GM12865 (cell line): ENCODE data around the gene NRXN2.
A peak's percentile ranks its signal among the peaks of the same experiment; 100 is the strongest.

Source experiments
- DNase-seq: peaks from one replicate; pipeline ENCODE4 v3.0.0; 2010; ENCODE audit warnings: low read depth
- H3K4me3 ChIP-seq: 2 replicates; pipeline ENCODE4 v1.5.1; 2011; ENCODE audit warnings: mild to moderate bottlenecking, low read depth, low read length, control low read depth
- TF ChIP-seq, protein P1 (sequence below): IDR thresholded peaks from 2 replicates; pipeline ENCODE4 v1.5.1; 2011; ENCODE audit warnings: low read length, control low read depth, low read depth, inconsistent platforms; ENCODE audit not compliant: insufficient read depth; ENCODE audit errors: missing control alignments

The NRXN2 gene

DNA sequence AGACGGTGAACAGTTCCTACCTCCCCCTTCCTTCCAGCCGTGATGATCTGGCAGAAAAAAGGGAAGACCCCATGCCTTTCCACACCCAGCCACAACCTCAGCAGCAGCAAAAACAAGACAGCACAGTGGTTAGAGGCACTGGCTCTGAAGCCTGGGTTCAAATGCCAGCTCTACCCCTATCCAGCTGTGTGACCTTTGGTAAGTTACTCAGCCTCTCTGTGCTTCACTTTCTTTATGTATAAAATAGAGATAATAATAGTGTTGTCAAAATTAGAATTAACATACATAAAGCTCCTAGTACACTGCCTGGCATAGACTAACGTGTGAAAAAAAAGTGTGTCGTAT, 4.2 kb downstream of the NRXN2 start:
- no peak for DNase-seq
- no peak overlapping the region for H3K4me3 ChIP-seq
- TF ChIP-seq, protein P1, sequence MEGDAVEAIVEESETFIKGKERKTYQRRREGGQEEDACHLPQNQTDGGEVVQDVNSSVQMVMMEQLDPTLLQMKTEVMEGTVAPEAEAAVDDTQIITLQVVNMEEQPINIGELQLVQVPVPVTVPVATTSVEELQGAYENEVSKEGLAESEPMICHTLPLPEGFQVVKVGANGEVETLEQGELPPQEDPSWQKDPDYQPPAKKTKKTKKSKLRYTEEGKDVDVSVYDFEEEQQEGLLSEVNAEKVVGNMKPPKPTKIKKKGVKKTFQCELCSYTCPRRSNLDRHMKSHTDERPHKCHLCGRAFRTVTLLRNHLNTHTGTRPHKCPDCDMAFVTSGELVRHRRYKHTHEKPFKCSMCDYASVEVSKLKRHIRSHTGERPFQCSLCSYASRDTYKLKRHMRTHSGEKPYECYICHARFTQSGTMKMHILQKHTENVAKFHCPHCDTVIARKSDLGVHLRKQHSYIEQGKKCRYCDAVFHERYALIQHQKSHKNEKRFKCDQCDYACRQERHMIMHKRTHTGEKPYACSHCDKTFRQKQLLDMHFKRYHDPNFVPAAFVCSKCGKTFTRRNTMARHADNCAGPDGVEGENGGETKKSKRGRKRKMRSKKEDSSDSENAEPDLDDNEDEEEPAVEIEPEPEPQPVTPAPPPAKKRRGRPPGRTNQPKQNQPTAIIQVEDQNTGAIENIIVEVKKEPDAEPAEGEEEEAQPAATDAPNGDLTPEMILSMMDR: no peak

DNA sequence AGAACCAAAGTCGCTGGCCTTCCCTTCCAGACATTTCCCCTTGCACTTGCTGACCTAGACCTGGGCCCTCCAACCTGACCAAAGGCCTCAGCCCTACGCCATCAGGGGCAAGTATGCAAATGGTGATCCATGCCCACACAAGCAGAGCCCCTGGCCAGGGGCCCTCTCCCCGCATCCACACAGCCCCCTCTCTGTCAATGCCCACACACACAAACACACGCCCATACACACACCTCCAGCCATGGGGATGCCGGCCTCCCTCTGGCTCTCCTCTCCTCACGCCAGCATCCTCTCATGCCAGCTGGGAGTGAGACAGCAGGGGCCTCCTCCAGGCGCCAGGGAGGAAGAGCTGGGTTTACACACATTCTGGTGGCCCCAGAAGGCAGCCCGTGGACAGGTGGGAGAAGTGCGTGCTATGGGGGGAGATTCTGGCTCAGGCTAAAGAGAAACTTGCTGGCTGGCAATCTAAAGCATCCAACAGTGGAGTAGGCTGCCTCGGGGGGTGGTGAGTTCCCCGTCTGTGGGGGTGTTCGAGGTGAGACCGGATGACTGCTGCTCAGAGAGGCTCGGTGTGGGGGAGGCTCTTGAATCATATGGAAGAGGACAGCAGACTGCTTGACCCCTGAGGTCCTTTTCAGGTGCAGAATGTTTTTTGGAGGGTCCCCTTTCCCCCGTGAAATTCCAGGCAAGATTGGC, 4.8 kb downstream of the NRXN2 start:
- no peak for DNase-seq
- no peak overlapping the region for H3K4me3 ChIP-seq
- TF ChIP-seq, protein P1: no peak

DNA sequence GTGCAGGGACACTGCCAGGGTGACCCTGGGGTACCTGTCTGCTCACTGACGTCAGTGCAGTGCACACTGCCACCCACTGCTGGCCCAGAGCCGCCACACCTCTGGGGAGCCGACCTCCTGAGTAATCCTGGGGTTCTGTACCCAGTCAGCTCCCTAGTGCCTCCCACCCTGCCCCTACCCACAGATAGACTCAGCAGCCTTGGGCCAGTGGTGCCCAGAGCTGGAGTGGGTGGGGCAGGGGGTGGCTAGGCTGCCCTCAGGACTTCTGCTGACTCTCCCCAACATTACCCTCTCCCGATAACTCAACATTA, 5.8 kb downstream of the NRXN2 start:
- no peak for DNase-seq
- TF ChIP-seq, protein P1: no peak
- no peak overlapping the region for H3K4me3 ChIP-seq

DNA sequence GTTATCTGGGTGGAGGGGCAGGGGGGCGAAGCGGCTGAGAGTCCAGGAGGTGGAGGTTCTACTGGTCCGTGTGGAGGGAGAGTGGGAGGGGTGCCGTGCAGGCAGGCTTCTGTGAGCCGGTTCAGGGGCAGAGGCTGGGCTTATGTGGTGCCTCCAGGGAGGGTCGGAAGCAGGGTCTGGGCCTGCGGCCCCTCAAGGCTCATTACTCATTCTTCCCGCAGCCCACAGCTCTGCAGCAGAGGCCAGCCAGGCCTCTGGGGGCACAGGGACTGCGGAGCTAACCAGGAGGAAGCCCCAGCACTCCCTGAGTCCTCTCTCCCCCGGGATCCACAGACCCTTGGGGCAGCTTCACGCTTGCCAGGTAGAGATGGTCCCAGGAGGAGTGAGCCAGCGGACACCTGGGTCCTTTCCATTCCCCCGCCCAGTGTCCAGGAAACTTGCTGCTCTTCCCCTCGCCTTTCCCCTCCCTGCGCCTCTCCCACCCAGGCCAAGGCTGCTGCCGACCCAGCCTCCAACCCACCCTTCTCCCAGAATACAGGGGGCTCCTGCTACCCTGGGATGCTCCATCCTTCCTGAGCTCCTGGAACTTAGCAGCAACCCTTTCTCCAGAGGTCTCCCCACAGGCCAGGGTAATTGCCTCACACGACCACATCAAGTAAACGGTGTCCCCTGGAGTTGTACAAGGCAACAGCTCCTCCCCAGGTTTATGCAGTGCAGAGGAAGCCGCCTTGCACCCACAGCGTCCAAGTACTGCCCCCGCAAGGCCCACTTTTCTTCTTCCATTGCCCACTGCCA, 6.3 kb downstream of the NRXN2 start:
- TF ChIP-seq, protein P1: no peak
- no peak for DNase-seq
- H3K4me3 ChIP-seq: no peak overlapping the region

DNA sequence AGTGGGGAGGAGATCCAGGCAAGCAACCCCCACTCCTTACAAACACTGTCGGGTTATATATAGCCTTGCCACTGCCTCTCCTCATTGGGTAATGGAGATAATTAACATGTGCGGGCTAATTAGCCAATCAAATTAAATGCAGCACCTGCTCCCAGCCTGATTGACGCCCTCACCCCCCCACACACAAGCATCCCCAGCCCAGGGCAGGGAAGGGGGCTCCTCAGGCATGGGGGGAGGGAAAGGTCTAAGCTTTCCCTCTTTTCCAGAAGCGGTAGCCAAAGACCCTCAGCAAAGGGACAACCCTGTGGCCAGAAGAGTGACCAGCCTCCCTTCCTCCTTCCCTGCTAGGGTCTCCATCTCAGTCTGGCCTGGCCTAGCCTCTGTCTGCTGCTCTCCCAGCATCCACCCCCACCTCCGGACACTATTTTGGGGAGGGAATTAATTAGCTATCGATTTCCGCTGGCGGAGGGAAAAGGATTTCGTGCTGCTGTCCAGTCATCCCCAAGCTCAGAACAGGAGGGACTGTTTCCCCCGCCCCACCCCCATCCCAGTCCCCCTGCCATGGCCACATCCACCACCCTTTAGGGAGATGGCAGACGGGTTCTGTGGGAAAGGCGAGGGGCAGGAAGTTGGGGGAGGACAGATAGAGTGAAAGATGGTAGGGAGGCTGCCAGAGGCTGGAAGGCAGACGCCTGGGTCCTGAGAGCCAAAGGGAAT, 7.1 kb downstream of the NRXN2 start:
- TF ChIP-seq, protein P1: no peak
- no peak for DNase-seq
- no peak overlapping the region for H3K4me3 ChIP-seq

DNA sequence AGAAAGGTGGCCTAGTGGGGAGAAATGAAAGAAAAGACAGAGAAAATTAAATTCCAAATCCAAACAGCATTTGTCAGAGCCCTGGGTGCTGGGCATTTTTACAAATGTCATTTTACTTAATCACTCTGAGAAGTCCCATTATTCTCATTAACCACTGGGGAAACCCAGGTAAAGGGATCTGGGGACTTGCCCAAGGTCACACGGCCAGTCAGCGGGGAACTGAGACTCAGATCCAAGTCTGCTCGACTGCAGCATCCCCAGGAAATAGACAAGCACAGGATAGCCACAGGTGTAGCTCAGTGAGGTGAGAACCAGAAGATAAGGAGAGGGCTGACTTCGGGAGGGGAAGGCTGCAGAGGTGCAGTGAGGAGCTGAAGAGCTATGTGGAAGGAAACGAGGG, 7.9 kb downstream of the NRXN2 start:
- TF ChIP-seq, protein P1: no peak
- DNase-seq: peak; percentile 34
- H3K4me3 ChIP-seq: no peak overlapping the region

DNA sequence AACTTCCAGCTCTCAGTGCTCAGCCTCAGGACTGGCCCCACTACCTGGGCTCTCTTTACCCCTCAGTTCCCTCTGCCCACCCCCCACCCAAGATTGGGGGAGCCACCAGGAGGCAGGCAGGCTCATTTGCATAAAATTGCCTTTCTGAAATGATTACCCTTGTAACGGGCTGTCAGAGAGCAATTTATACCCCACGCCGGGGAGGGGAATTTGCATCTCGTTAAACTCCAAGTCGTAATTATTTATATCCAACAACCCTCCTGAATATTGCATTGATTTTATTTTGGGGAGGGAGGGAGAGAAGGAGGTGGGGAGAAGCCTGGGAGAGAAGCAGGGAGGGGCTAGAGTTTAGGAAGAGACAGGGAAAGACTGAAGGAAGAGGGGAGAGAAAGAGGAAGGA, 8.3 kb downstream of the NRXN2 start:
- no peak for DNase-seq
- H3K4me3 ChIP-seq: no peak overlapping the region
- TF ChIP-seq, protein P1: no peak
